GM19025 (cell line): ENCODE data around the gene RAD50.
A peak's percentile ranks its signal among the peaks of the same experiment; 100 is the strongest.
"Not testable (repeated sequence)": the region's sequence is repeated elsewhere in the genome, so short reads cannot be mapped to it uniquely, and the experiment has no call there.

ENCODE experiments used
- ATAC-seq: cut with Tn5 transposase; IDR thresholded peaks from one replicate; pipeline ENCODE4 v1.9.1; 2021; ENCODE audit warnings: mild to moderate bottlenecking, low read depth, moderate library complexity; ENCODE audit not compliant: unreplicated experiment

Gene RAD50

DNA sequence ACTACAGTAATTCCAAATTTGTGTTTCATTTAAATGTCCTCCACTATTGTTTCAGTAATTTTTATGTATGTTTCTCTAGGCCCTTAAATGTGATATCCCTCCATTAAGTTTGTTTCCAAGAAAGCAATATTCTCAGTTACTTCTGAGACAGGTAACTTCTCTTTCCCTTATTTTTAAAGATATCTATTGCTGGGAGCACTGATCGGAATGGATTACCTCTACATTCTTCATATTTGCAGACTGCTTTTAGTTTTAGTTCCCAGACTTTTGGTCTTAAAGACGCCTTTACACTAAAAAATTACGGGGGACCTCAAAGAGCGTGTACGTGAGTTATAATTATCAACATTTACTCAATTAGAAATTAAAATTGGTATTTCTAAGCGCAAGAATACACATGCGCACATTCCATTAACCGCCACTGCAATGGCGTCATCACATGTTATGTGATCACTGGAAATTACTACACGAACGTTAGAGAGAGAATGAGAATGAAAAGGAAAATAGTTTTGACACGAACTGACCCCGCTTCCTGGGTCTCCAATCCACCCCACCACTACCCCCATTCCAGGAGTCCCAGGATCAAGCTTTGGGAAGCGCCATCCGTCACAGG is 519 bp upstream of the RAD50 start:
- ATAC-seq: peak; percentile 11

DNA sequence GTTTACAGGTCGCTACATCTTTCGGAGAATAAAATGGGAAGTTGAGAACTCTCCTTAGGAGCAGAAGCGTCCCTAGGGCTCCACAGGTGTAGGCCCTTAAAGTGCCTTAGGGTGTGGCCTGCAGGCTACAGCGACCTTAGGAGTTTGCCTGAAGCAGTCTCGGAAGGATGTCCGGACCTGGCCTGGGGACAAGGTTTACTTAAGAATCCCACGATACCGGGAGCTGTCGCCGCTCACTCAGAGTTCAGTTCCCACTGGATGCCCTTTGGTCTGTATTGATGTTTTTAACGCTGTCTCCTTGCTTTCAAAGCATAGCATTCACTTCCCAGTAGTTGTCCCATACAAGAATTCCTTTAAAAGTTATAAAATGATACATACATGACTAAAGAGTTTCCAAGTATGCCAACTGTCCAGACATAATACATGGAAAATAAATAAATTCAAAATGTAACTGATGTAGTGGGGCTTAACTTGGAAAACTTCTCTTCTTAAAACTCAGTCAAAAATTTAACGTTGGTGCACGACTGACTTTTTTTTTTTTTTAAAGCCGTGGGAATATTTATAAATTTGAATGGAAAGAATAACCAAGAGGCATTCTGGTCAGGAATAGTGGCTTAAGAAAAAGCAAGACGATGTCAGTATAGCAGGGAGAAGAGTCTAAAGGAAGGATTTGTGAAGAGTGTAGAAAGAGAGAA is 848 bp downstream of the RAD50 start:
- no peak for ATAC-seq

DNA sequence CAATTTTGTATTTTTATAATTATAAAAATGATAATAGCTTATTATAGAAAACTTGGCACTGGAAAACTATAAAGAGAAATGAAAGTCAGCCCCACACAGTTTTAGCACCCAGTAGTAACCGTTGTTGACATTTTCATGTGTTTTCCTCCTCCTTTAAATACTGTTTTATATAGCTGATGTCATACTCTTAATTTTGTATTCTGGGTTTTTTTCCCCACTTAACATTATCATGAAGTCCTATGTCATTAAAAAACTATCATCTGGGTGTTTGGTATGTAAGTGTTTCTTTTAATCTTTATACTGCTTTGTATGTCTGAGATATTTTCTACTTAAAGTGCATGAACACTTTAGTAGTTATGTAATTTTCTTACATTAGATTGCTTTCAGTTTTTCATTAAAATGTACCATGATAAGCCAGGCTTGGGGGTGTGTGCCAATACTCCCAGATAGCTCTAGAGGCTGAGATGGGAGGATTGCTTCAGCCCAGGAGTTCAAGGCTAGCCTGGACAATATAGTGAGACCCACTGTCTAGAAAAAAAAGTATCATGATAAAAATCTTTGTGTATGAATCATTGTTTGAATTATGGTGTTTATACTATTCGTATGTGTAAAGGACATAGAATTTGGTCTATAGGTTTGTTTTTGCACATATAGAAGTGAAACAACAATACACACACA is 2.7 kb downstream of the RAD50 start:
- no peak for ATAC-seq

DNA sequence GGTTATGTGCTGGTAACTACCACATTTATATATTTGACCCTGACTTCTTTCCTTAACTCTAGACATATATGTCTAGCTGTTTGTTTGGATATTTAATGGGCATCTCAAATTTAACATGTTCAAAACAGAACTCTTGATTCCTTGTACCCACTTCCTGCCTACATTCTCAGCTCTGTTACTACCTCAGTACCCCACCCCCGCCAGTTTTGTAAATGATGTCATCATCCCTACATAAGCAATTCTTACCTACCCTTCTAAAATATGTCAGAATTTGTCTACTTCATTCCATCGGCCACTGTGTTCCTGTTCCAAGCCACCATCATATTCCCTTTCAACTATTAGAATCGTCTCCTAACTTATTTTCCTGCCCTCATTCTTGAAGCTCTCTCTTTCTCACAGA is 4.8 kb downstream of the RAD50 start:
- ATAC-seq: no peak

DNA sequence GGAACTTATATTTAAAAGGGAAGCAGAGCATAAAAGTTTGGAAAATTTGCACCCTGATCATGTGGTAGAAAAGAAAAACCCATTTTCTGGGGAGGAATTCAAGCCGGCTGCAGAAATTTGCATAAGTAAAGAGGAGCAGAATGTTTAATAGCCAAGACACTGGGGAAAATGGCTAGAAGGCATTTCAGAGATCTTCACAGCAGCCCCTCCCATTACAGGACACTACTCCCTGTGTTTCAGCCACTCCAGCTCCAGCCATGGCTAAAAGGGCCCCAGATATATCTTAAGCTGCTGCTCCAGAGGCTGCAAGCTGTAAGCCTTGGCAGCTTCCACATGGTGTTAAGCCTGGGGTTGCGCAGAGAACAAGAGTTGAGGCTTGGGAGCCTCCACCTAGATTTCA is 7.8 kb downstream of the RAD50 start:
- ATAC-seq: not testable (repeated sequence)

DNA sequence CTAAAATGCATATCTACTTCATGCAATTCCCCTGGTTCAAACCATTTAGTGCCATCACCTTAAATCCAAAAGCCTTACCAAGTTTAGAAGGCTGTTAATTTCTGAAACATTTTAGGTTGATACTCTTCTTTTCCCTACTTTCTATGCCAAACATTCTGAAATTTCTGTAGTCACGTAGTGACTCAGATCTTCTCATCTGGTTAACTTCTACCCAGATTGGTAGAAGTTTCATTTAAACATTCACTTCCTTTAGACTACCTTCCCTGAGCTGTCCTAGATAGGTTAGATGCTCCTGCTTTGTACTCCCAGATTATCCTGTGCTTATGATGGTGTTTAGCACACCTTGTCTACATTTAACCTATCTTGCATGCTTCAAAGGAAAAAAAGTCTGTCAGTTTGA is 9.9 kb downstream of the RAD50 start:
- no peak for ATAC-seq

DNA sequence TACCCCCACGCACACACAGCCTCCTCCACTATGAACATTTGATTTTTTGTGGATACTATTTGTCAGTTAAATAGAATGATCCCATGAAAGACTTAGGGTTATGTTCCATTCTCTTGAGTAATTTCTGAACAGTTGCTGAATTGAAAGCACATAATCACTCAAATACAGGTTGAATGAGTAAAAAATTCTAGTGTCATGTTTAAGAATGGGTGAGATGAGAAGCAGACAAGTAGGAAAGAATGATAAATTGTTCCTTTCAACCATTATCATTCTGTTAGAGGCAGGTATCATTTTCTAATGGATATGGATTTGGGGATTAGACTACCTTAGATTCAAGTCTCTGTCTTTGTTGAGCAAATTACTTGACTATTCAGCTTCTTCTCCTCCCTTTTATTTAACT is 19.3 kb downstream of the RAD50 start:
- no peak for ATAC-seq

DNA sequence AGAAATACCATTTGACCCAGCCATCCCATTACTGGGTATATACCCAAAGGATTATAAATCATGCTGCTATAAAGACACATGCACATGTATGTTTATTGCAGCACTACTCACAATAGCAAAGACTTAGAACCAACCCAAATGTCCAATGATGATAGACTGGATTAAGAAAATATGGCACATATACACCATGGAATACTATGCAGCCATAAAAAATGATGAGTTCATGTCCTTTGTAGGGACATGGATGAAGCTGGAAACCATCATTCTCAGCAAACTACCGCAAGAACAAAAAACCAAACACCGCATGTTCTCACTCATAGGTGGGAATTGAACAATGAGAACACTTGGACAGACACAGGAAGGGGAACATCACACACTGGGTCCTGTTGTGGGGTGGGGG is 27.8 kb downstream of the RAD50 start:
- not testable (repeated sequence) for ATAC-seq

DNA sequence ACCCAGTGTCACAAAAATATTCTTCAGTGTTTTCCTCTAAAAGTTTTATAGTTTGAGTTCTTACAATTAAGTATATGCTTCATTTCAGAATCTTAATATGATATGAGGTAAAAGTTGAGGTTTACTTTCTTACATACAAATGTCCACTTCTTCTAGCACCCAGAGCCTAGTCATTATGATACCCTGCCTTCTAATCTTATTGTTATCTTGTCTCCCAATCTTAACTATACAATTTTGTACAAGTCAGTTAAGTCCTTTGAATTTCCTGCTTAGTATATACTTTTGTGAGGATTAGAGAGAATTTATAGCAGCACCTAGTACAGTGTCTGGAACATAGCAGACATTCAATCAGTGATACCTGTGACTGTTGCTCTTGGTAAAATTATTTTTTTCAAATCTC is 29.3 kb downstream of the RAD50 start:
- no peak for ATAC-seq

DNA sequence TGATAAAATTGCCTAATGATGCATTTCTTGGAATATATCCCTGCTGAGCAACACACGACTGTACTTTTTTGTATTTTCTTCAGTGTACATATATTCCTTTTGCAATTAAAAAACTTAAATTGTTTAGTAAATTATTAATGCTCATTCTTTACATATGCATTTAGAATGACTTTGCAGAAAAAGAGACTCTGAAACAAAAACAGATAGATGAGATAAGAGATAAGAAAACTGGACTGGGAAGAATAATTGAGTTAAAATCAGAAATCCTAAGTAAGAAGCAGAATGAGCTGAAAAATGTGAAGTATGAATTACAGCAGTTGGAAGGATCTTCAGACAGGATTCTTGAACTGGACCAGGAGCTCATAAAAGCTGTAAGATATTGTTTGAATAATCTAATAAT is 32.7 kb downstream of the RAD50 start:
- ATAC-seq: no peak

DNA sequence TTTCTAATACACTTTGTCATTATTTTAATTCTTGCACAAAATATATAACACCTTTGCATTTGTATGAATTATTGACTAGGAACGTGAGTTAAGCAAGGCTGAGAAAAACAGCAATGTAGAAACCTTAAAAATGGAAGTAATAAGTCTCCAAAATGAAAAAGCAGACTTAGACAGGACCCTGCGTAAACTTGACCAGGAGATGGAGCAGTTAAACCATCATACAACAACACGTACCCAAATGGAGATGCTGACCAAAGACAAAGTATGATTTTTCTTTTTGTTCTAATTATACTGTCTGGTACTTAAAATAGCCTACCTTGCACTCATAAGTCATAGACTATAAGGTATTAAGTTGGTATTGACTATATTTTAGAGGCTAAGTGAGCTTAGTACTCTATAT is 34.4 kb downstream of the RAD50 start:
- ATAC-seq: no peak

DNA sequence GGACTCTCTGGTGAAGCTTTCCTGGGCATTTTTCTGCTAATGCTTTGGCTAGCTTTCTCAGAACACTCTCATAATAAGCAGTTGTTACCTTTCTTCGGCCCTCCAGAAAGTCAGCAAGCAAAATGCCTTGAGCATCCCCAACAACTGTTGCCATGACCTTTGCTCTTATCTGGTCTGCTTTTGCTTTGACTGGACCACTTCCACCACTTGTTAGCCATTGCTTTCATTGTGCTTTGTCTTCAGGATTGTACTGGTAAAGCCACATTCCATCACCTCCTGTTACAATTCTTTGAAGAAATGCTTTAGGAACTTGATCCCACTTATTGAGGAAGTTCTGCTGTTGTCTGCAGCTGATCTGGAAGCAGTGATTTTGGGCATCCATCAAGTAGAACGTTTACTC is 35.7 kb downstream of the RAD50 start:
- no peak for ATAC-seq

DNA sequence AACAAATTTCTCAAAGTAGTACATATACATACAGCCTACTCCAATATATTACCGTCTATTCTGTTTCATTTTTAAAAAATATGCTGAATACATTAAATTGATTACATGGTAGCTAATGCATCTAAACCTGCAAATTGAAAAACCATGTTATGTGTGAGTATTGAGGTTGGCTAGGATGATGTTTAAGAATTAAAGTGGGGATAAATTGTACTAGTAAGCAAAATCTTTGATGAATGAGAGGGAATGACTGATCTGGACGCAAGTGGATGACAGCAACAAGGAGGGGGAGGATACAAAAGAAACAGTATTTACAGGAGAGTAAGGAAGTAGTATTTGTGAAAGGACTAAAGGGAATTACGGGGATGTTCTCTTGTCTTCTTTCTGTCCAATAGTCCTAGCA is 37.4 kb downstream of the RAD50 start:
- no peak for ATAC-seq

DNA sequence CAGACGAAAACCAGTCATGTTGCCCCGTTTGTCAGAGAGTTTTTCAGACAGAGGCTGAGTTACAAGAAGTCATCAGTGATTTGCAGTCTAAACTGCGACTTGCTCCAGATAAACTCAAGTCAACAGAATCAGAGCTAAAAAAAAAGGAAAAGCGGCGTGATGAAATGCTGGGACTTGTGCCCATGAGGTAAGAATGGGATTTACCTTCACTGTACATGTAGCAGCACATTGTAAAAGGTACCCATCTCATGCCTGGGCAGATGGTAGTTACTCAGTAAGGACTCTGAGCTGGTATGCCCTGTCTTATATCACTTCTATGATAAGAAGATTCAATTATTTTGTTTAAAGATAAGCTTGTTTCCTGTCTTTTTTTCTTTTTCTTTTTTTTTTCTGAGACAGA is 38.8 kb downstream of the RAD50 start:
- ATAC-seq: no peak

DNA sequence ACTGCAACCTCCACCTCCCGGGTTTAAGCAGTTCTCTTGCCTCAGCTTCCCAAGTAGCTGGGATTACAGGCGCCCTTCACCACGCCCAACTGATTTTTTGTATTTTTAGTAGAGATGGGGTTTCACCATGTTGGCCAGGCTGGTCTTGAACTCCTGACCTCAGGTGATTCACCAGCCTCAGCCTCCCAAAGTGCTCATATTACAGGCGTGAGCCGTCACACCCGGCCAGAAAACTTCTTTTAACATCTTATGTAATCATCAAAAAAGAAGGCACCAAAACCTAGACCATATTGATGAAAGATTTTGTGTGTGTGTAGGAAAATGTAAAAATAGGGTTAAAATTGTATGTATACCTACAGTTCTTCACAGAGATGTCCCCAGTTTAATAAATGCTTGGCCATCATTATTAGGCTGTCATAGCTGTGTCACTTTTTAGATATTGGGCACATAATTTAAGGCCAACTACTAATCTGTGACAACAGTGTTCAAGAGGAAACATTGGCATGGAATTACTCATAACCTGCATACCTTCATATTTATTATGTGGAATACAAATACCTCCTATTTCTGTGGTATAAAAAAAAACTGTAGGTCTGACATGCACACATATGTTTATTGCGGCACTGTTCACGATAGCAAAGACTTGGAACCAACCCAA is 44.4 kb downstream of the RAD50 start:
- no peak for ATAC-seq

DNA sequence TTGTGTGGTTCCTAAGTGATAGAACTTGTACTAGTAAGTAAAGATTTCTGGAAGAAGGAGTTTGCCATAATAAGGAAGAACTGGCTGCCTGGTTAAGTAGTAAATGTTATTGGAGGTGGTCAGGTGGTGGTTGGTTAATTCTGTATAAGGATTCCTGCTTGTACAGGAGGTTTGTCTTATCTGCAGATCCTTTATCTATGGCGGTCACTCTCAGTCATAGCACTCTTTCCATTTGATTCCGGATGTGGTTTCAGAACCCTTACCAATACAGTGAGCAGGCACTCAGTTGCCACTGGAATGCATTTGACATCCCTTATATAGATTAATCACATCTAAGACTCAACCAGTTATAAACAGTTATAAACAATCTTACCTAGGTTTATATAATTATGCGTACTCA is 50.3 kb downstream of the RAD50 start:
- ATAC-seq: no peak

DNA sequence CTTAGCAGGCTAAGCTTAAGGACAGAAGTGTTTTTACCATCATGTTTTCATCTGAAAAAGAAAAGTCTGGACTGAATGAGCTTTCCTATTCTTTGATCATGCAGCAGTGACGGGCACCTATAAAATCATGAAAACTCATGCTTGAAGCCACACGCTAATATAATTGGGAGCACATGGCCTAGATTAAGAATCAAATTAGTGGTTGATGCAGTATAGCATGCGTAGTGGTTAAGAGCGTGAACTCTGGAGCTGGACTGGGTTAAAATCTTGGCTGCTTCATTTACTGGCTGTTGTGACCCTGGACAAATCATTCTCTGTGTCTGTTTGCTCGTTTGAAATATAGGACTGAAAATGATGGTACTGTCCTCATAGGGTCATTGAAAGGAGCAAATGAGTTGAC is 51.3 kb downstream of the RAD50 start:
- no peak for ATAC-seq

DNA sequence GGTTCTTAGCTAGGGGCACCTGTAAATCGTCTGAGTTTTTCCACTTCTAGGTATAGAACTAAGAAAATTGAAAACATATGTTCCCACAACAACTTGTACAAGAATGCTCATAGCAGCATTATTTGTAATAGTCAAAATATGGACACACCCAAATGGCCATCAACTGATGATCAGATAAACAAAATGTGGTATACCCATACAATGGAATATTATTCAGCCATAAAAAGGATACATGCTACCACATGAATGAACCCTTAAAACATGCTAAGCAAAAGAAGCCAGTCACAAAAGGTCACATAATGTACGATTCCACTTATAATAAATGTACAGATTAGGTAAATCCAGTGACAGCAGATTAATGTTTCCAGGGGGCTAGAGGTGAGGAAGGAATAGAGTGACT is 55.2 kb downstream of the RAD50 start:
- ATAC-seq: no peak

DNA sequence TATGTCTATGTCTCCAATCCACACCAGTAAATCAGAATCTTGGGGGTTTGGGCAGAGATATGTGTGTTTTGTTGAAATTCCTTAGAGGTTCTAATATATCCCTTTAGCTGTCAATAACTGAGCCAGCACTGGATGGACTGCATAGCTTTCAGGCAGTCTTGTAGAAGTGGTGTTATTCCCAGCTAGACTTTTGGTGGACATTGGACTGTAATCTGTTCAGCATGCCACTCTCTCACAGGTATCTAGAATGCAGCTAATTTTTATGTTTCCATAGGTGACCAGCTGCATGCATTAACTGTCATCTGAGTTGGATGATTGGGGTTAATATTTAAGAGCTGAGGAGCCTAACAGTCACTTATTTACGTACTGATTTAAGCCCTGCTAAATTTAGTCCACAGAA is 56.1 kb downstream of the RAD50 start:
- no peak for ATAC-seq

DNA sequence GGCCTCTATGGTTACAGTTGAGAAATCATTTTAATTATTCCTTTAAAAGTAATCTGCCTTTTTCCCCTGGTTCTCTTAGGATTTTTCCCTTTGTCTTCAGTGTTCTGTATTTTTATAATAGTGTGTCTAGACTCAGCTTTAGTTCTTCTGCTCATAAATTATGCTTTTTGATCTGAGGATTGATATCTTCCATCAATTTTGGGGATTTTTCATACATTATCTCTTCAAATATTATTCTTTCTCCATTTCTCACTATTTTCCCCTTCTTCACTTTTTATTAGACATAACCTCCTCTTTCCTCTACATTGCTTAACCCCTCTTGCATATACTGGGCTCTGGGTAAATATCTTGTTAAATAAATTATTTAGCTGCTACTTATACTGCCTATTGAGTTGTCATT is 64.9 kb downstream of the RAD50 start:
- no peak for ATAC-seq

DNA sequence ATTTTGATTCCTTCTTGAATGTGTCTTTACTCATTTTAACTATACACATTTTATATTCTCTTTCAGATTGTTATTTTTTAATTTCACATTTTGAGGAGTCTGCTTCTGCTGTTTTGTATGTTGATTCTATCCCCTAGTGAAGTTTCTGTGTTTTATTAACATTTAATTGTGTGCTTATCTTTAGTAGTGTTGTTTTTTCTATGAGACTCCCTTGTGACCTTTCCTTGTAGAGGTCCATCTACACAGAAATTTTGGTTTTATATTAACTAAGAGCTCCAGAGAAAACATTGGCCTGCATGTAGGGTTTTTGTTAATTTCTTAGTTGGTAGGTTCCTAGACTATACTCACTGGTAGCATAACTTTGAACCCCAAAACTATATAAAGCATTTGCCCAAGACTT is 65.8 kb downstream of the RAD50 start:
- no peak for ATAC-seq

DNA sequence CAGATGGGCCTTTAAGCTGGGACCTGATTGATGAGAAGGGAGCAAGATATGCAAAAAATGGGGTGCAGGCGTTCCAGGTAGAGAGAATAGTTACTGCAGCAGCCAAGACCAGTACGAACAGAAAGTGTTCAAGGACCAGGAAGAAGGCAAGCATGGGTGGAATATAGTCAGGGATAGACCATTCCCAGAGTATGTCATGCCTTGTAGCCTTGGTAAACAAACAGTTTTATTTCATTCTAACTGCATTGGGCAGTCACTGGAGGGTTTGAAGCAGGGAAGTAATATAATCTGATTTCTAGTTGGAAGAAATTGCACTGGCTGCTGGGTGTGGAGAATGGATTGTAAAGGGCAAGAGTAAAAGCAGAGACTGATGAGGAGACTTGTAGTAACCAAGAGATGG is 70.7 kb downstream of the RAD50 start:
- no peak for ATAC-seq
